ENCODE results near the gene REEP5.
A peak's percentile ranks its signal among the peaks of the same experiment; 100 is the strongest.
"Not testable (repeated sequence)": the region's sequence is repeated elsewhere in the genome, so short reads cannot be mapped to it uniquely, and the experiment has no call there.

Gene REEP5

GRCh38 chr5:112886975-112887374 lies 35.1 kb downstream of the REEP5 start:
- DNase-seq (ENCODE audit: low read depth in 2 of 2): no peak

GRCh38 chr5:112885001-112885400 lies 37.0 kb downstream of the REEP5 start:
- DNase-seq (ENCODE audit: low read depth in 2 of 2): no peak

GRCh38 chr5:112883192-112883591 lies 38.8 kb downstream of the REEP5 start:
- no peak for DNase-seq (ENCODE audit: low read depth in 2 of 2)

GRCh38 chr5:112880219-112880964 lies 41.6 kb downstream of the REEP5 start:
- no peak for DNase-seq (ENCODE audit: low read depth in 2 of 2)

- DNase-seq (ENCODE audit: low read depth in 2 of 2): no peak
These were observed 43.3 kb downstream of the REEP5 start for GRCh38 chr5:112878760-112879159.

GRCh38 chr5:112878101-112878500 lies 43.9 kb downstream of the REEP5 start:
- DNase-seq (ENCODE audit: low read depth in 2 of 2): no peak

- DNase-seq (ENCODE audit: low read depth in 2 of 2): no peak
These were observed 45.7 kb downstream of the REEP5 start for GRCh38 chr5:112876362-112876761.

GRCh38 chr5:112870966-112871365 lies 51.1 kb downstream of the REEP5 start:
- DNase-seq (ENCODE audit: low read depth in 2 of 2): no peak

GRCh38 chr5:112869948-112870347 lies 52.1 kb downstream of the REEP5 start:
- no peak for DNase-seq (ENCODE audit: low read depth in 2 of 2)

- no peak for DNase-seq (ENCODE audit: low read depth in 2 of 2)
These were observed 54.6 kb downstream of the REEP5 start for GRCh38 chr5:112867411-112867810.

GRCh38 chr5:112866739-112867138 lies 55.3 kb downstream of the REEP5 start:
- no peak for DNase-seq (ENCODE audit: low read depth in 2 of 2)

- DNase-seq (ENCODE audit: low read depth in 2 of 2): no peak
These were observed 56.9 kb downstream of the REEP5 start for GRCh38 chr5:112865128-112865527.

GRCh38 chr5:112863549-112863948 lies 58.5 kb downstream of the REEP5 start:
- no peak for DNase-seq (ENCODE audit: low read depth in 2 of 2)

- DNase-seq (ENCODE audit: low read depth in 2 of 2): no peak
These were observed 59.9 kb downstream of the REEP5 start for GRCh38 chr5:112862085-112862484.

- no peak for DNase-seq (ENCODE audit: low read depth in 2 of 2)
These were observed 60.4 kb downstream of the REEP5 start for GRCh38 chr5:112861638-112861985.

GRCh38 chr5:112860929-112861637 lies 60.9 kb downstream of the REEP5 start, which contains the start of gene SRP19:
TSS of gene SRP19 (plus strand) at chr5:112861287. CDS start at chr5:112861377, 90 bp downstream.
- DNase-seq (ENCODE audit: low read depth in 2 of 2): peak; percentile 79 to 86

- not testable (repeated sequence) for DNase-seq (ENCODE audit: low read depth in 2 of 2)
These were observed 61.5 kb downstream of the REEP5 start for GRCh38 chr5:112860571-112860928.

GRCh38 chr5:112857866-112858265 lies 64.2 kb downstream of the REEP5 start:
- no peak for DNase-seq (ENCODE audit: low read depth in 2 of 2)

GRCh38 chr5:112854651-112855050 lies 67.4 kb downstream of the REEP5 start:
- no peak for DNase-seq (ENCODE audit: low read depth in 2 of 2)

GRCh38 chr5:112849912-112850311 lies 72.1 kb downstream of the REEP5 start:
- no peak for DNase-seq (ENCODE audit: low read depth in 2 of 2)

GRCh38 chr5:112848116-112848811 lies 73.8 kb downstream of the REEP5 start:
- no peak for DNase-seq (ENCODE audit: low read depth in 2 of 2)

- DNase-seq (ENCODE audit: low read depth in 2 of 2): no peak
These were observed 74.7 kb downstream of the REEP5 start for GRCh38 chr5:112847306-112847705.

GRCh38 chr5:112846556-112846955 lies 75.5 kb downstream of the REEP5 start:
- no peak for DNase-seq (ENCODE audit: low read depth in 2 of 2)
